Femur (tissue), 1 donor: Measurements from ENCODE around the gene ITGA6.

ENCODE experiments used
- DNase-seq: peaks from one replicate; pipeline ENCODE4 v3.0.0-alpha.2; 2017

Gene ITGA6

DNA sequence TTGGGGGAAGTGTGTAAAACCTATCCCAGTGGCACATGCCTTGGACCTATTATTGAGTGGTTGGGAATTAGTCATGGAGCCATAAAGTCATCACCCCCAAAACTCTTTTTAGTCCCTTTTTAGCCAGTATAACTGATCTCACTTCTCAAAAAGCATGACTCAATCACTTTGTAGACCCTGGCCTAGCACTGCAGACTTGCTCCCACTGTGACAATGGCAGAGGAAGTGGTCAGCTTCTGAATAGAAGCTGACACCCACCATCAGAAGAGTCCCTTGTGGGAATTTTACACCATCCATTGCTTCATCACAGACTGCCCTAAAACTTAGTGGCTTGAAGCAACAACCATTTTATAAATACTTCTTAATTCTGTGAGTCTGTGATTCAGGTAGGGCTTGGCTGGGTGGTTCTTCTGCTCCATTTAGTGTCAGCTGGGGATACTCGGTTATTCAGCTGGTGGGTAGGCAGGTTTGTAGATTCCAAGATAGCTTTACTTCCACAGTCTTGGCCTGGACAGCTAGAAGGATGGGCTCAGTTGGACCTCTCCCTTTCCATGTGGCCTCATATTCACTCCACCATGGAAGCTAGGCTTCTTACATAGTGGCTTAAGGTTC, 10.8 kb upstream of the ITGA6 start:
- DNase-seq = no peak

- no peak for DNase-seq
These were observed 7.2 kb upstream of the ITGA6 start for GRCh38 chr2:172420216-172420615.

GRCh38 chr2:172423160-172423559, 4.2 kb upstream of the ITGA6 start:
- DNase-seq = no peak

DNA sequence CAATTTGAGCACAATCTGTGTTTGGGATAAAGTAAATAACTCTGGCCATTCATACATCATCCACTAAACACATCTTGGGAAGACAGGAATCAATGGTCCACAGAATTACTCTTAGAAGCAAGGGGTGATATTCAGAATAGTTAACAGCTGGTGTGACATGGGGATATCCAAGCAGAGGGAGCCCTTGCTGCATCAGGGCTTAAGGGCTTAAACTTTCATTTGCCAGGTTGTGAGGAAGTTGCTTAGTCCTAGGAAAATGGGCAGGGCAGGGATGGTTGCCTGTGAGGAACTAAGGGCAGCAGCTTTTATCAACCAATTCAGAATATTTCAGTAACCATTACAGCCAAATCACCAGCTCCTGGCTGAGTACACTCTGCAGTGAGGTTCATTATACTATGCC, 2.0 kb upstream of the ITGA6 start:
- DNase-seq = no peak

- no peak for DNase-seq
These were observed 641 bp upstream of the ITGA6 start for GRCh38 chr2:172426635-172427255.

DNA sequence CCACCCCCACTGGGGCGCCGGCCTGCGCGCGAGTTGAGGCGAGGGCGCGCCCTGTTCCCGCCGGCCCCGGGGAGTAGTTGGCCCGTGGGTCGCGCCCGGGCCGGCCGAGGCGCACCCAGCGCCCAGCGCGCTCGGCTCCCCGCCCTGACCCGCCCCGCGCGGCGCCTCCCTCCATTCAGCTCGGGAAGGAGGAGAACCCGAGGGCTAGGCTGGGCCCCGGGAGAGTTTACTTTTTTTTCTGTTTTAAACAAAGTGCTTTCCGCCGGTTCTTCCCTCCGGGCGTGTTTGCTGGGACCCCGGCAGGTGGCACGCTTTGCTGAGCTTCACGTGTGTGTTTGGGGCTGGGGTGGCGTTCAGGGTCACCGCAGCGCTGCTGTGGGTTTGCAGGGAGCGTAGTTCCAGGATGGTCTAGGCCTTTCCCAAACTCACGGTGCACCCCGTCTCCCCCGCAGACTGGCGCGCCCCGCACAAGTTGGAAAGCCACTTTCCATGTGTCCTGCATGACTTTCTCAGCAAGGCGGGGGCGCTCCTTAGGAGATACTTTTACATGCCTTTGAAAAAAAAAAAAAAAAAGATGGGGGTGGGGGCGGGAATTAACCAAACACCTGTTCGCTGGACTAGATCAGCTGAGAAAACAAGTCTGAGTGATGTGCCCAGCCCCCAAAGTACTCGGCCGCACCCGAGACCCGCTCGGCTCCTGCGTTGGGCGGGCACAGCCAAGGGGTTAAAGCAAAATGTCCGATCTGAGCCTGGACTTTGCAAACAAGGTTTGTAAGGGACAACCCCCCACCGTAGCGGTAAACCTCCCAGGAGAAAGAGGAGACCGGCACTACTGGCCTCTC, 825 bp downstream of the ITGA6 start:
- peak; percentile 46 for DNase-seq

DNA sequence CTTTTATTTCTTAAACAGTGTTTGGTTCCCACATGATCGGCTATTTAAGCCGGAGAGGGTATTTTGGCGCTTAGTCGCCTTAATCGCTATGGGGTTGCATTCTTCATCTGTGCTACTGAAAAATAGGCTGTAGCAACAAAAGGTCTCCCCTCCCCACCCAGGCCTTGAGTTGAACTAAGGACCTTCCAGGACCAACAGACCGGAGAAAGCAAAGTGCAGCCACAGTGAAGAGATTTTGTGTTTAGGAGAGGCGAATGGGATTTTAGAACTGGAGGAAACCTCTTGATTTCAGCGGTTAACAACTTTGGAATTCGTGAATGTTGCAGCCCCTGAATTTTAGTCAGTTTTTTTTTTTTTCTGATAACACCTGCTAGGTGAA, 1.4 kb downstream of the ITGA6 start:
- no peak for DNase-seq

DNA sequence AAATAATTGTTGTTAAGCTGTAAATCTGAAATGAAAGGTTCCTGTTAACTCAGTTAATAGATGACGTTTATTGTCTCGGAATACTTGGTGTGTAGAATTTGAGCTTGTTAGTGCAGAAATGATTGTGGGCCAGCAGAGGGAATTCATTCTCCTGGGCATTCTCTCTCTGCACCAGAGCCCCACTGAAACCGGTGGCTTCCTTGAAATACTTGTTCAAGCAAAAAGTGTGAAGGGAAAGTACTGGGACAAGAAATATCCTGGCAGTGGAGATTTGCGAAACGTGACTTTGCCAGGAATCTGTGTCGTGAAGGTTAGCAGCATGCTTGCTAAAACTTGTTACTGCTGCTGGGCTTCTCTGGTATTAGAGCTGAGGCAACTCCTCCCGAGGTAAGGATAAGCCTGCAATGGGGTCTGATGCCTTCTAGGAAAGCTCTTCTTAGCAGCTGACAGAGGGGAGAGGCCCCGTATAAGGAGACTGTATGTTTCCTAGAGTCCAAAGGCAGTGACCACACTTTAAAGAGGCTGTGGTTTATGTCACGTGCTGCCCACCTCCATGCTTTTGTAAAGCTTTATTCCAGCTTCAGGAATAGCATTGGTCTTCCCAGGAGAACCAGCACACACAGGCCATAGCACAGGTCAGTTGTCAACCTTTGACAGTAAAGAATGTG, 2.0 kb downstream of the ITGA6 start:
- no peak for DNase-seq

GRCh38 chr2:172430027-172430426, 2.6 kb downstream of the ITGA6 start:
- no peak for DNase-seq

GRCh38 chr2:172430678-172431077, 3.3 kb downstream of the ITGA6 start:
- no peak for DNase-seq

DNA sequence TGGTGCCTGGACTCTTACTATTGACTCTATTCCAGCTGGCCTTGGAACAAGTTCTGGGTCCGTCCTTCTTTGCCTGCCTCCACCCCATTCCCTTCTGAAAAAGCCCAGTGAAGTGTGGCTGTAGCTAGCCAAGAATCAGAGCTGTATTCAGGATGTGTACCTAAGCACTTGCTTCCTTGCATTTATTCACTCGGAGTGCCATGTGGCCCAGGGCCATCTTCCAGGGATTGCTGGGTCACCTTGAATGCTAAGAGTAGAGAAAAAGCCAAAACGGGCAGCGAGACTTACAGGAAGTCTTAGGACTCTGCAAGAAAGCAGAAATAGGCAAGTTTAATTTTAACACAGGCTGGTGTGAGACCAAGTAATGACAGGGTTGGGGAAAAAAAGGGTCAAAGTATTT, 4.1 kb downstream of the ITGA6 start:
- peak; percentile 59 for DNase-seq

DNA sequence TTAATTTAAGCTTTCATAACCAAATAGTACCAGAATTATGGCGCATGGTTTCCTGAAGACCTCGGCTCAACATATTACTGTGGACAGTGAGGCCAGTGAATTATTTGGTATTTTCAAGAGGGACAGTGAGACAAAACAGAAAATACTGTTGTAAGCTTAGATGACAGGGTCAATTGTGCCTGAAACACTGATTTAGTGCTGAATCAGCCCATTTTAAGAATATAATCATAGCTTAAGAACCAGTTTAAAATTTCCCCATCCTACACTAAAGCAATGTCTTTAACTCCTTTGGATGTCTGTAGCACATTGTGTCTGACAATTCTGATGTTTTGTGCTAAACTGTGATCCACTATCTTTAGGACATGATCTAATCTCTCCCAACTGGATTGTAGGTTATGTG, 4.6 kb downstream of the ITGA6 start:
- no peak for DNase-seq

- no peak for DNase-seq
These were observed 5.8 kb downstream of the ITGA6 start for GRCh38 chr2:172433144-172433543.

DNA sequence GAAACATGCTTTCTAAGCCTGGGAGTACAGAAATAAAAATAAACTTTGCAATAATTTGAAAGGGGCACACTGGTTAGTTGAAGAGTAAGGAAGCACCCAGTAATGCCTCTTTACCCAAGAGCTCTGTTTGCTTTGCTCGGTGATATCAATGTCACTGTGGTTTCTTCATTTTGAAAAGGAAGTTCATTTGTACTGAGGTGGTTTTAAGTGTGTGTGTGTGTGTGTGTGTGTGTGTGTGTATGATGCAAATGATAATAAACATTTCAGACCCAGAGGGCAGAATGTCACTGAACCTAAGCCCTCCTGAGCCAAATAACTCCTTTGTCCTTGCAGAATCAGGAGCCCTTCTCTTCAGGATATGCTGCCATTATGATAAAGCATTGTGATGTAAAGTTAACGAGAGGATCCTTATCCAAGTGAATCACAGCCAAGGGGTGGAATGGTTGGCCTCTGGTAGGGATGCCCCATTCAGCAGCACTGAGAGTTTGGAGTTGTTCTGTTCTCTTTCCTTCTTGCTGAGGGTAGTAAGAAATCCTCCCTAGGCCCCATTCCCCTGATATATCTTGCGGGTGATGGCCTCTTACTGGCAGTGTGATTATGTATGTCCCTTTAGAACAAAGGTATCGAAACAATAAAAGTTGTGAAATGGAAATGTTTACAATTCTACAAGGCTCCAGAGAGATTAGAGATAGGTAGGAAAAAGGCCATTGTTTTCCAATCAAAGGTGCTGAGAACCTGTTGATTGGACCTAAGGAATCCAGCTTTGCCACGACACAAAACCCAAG, 7.6 kb downstream of the ITGA6 start:
- DNase-seq = no peak

DNA sequence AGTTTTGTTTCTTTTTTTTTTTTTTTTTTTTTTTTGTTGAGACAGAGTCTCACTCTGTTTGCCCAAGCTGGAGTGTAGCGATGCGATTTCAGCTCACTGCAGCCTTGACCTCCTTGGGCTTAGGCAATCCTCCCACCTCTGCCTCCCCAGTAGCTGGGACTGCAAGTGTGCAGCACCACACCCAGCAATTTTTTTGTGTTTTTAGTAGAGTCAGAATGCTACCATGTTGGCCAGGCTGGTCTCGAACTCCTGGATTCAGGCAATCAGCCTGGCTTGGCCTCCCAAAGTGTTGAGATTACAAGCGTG, 8.2 kb downstream of the ITGA6 start:
- DNase-seq = no peak

- no peak for DNase-seq
These were observed 9.5 kb downstream of the ITGA6 start for GRCh38 chr2:172436889-172437288.

GRCh38 chr2:172437419-172438341, 10.3 kb downstream of the ITGA6 start:
- no peak for DNase-seq

DNA sequence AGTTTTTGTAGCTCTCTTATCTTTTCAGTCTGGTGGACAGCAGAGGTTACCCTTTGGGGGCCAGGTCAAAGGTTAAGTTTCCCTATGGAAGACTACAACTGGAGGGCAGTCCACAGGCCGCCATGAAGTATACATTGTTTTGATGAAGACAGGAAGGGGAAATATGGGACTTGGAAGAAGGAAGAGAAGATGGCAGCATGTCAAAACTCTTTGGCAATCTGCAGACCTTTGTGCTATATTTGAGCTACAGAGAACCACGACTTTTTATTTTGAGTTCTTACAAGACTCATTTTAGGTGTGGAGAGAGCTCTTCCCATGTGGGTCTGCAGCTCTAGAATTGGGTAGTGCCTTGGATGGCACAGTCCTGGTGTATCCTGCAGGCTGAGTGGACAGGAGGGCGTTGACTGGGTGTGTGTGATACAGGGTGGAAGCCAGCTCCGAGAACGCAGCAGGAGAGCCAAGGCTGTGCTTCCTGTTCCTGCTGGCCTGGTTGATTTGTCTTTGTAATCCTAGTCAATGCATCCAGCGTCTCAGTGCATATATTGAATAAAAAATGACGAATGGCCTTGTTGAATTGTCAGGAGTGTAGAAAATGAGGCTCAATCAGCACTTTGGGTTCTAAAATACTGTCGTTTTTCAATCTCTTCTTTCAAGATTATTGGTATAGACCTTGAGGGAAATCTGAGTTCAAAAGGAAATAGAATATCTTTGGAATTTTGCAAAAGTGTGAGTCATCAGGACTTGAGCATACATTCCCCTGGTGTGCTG, 11.5 kb downstream of the ITGA6 start:
- no peak for DNase-seq

DNA sequence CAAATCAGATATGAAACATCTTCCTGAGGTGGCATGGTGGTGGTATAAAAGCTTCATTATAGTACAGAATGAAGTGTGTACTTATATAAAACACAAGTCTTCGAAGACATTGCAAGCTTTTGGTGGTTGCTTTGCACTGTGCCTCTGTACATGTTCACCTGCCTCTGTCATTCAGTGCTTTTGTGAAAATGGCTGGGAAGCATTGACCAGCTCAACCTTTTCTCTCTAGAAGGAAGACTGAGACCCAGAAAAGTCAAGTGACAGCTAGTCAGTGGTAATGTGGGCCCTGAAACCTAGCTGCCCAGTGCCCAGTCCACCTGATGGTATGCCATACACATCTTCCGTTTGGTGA, 12.1 kb downstream of the ITGA6 start:
- no peak for DNase-seq

DNA sequence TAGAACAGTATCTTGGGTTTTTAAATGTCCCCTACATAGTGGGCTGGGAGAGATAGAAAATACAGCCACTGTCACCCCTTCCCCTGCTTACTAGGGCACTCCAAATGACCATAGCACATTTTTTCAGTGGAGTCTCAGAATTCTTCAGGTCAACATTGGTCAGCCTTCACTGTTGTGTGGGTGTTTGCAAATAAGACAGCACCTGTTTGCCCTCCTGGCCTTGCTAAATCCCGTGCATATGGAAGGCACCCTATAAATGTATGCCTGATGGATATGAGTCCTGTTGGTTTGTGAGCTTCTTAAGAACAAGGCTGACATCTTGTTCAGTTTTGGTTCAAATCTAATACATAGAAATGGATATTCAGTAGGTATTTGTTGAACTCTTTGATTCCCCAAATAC, 12.5 kb downstream of the ITGA6 start:
- DNase-seq = no peak

- DNase-seq = no peak
These were observed 13.4 kb downstream of the ITGA6 start for GRCh38 chr2:172440795-172441194.
